Measurements from ENCODE around the gene CERS2. TPM values are rescaled to one million over a fixed set of nuclear protein-coding genes. Genes with fewer than 3 reads are reported as not detected.

The CERS2 gene
- total and polyA plus RNA-seq, 2 of the 13 experiments (the other 11 are each of a cell fraction or from before 2014, with no cell fraction given) = 269 to 298 TPM

DNA sequence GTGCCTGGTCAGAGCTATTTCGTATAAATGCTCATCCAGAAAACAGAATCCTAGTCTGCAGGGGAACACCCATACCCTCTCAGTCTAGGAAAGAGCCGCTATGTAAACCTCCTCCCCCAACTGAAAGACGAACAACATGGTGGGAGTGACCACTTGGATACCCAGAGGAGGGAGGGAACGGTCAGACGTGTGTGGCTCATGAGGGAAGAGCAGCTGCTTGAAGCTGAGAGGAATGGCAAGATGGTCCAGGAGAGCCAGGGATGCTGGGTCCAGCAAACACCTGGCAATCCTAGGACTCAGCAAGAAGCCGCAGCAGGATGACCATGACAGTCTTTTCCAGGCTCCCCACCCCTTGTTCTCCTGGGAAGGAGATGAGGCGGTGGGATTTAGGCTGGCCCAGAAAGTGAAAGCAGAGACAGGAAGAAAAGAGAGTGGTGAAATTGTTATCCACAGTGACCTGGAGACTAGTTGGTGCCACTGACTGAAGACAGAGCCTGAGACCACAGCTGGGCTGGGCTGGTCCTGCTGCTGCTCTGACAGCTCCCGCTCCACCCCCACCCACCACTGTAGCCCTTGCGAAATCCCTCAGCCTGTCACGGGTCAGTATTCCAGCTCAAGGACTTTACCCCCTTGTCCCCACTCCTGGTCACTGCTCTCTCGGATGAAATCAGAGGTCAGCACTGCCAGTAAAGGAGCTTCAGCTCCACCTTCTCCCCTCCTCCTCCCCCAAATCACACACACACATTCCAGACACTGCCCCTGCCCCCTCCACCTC is 3.6 kb downstream of the CERS2 start (continued):
- TF ChIP-seq, protein P1, sequence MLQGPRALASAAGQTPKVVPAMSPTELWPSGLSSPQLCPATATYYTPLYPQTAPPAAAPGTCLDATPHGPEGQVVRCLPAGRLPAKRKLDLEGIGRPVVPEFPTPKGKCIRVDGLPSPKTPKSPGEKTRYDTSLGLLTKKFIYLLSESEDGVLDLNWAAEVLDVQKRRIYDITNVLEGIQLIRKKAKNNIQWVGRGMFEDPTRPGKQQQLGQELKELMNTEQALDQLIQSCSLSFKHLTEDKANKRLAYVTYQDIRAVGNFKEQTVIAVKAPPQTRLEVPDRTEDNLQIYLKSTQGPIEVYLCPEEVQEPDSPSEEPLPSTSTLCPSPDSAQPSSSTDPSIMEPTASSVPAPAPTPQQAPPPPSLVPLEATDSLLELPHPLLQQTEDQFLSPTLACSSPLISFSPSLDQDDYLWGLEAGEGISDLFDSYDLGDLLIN (CRISPR knock-in tag; IDR thresholded peaks at IDR 0.05; ENCODE audit: borderline replicate concordance) = no peak
- TF ChIP-seq MYNN (CRISPR knock-in tag; IDR thresholded peaks at IDR 0.05; ENCODE audit: low read depth) = no peak
- TF ChIP-seq, protein P2, sequence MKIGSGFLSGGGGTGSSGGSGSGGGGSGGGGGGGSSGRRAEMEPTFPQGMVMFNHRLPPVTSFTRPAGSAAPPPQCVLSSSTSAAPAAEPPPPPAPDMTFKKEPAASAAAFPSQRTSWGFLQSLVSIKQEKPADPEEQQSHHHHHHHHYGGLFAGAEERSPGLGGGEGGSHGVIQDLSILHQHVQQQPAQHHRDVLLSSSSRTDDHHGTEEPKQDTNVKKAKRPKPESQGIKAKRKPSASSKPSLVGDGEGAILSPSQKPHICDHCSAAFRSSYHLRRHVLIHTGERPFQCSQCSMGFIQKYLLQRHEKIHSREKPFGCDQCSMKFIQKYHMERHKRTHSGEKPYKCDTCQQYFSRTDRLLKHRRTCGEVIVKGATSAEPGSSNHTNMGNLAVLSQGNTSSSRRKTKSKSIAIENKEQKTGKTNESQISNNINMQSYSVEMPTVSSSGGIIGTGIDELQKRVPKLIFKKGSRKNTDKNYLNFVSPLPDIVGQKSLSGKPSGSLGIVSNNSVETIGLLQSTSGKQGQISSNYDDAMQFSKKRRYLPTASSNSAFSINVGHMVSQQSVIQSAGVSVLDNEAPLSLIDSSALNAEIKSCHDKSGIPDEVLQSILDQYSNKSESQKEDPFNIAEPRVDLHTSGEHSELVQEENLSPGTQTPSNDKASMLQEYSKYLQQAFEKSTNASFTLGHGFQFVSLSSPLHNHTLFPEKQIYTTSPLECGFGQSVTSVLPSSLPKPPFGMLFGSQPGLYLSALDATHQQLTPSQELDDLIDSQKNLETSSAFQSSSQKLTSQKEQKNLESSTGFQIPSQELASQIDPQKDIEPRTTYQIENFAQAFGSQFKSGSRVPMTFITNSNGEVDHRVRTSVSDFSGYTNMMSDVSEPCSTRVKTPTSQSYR (CRISPR knock-in tag; IDR thresholded peaks at IDR 0.05; ENCODE audit: borderline replicate concordance) = peak; percentile 99
- TF ChIP-seq, protein P3, sequence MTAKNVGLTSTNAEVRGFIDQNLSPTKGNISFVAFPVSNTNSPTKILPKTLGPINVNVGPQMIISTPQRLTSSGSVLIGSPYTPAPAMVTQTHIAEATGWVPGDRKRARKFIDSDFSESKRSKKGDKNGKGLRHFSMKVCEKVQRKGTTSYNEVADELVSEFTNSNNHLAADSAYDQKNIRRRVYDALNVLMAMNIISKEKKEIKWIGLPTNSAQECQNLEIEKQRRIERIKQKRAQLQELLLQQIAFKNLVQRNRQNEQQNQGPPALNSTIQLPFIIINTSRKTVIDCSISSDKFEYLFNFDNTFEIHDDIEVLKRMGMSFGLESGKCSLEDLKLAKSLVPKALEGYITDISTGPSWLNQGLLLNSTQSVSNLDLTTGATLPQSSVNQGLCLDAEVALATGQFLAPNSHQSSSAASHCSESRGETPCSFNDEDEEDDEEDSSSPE (CRISPR knock-in tag; IDR thresholded peaks at IDR 0.05) = no peak
- TF ChIP-seq ARNT2 (CRISPR knock-in tag; IDR thresholded peaks at IDR 0.05; ENCODE audit: low read depth) = peak; percentile 77; the same call in 1 of the 2 replicates
- TF ChIP-seq, protein P4, sequence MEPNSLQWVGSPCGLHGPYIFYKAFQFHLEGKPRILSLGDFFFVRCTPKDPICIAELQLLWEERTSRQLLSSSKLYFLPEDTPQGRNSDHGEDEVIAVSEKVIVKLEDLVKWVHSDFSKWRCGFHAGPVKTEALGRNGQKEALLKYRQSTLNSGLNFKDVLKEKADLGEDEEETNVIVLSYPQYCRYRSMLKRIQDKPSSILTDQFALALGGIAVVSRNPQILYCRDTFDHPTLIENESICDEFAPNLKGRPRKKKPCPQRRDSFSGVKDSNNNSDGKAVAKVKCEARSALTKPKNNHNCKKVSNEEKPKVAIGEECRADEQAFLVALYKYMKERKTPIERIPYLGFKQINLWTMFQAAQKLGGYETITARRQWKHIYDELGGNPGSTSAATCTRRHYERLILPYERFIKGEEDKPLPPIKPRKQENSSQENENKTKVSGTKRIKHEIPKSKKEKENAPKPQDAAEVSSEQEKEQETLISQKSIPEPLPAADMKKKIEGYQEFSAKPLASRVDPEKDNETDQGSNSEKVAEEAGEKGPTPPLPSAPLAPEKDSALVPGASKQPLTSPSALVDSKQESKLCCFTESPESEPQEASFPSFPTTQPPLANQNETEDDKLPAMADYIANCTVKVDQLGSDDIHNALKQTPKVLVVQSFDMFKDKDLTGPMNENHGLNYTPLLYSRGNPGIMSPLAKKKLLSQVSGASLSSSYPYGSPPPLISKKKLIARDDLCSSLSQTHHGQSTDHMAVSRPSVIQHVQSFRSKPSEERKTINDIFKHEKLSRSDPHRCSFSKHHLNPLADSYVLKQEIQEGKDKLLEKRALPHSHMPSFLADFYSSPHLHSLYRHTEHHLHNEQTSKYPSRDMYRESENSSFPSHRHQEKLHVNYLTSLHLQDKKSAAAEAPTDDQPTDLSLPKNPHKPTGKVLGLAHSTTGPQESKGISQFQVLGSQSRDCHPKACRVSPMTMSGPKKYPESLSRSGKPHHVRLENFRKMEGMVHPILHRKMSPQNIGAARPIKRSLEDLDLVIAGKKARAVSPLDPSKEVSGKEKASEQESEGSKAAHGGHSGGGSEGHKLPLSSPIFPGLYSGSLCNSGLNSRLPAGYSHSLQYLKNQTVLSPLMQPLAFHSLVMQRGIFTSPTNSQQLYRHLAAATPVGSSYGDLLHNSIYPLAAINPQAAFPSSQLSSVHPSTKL (CRISPR knock-in tag; IDR thresholded peaks at IDR 0.05) = peak; percentile 93
- peak; percentile 90 for TF ChIP-seq ZMYM2 (CRISPR knock-in tag; IDR thresholded peaks at IDR 0.05)
- TF ChIP-seq, protein P5, sequence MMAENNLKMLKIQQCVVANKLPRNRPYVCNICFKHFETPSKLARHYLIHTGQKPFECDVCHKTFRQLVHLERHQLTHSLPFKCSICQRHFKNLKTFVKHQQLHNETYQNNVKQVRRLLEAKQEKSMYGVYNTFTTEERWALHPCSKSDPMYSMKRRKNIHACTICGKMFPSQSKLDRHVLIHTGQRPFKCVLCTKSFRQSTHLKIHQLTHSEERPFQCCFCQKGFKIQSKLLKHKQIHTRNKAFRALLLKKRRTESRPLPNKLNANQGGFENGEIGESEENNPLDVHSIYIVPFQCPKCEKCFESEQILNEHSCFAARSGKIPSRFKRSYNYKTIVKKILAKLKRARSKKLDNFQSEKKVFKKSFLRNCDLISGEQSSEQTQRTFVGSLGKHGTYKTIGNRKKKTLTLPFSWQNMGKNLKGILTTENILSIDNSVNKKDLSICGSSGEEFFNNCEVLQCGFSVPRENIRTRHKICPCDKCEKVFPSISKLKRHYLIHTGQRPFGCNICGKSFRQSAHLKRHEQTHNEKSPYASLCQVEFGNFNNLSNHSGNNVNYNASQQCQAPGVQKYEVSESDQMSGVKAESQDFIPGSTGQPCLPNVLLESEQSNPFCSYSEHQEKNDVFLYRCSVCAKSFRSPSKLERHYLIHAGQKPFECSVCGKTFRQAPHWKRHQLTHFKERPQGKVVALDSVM (CRISPR knock-in tag; IDR thresholded peaks at IDR 0.05) = 0 out of 2 replicates have a peak, but pooled peaks have one; percentile 25
- TF ChIP-seq FOXK1 (CRISPR knock-in tag; IDR thresholded peaks at IDR 0.05; ENCODE audit: borderline replicate concordance, low read depth) = peak; percentile 67; the same call in 1 of the 2 replicates
- peak; percentile 89 for TF ChIP-seq KDM1A (CRISPR knock-in tag; IDR thresholded peaks at IDR 0.05)
- no peak for TF ChIP-seq ZNF776 (CRISPR knock-in tag; IDR thresholded peaks at IDR 0.05)
- peak; percentile 37; the same call in 1 of the 2 replicates for TF ChIP-seq ERF (CRISPR knock-in tag; IDR thresholded peaks at IDR 0.05)
- TF ChIP-seq ZNF713 (CRISPR knock-in tag; IDR thresholded peaks at IDR 0.05) = peak; percentile 66; the same call in 1 of the 2 replicates
- peak; percentile 76 for TF ChIP-seq DPF2 (CRISPR knock-in tag; IDR thresholded peaks at IDR 0.05; ENCODE audit: borderline replicate concordance, low read depth)
- peak; percentile 75 for TF ChIP-seq FOXA3 (CRISPR knock-in tag; IDR thresholded peaks at IDR 0.05)
- 0 out of 2 replicates have a peak, but pooled peaks have one; percentile 29 for TF ChIP-seq ZNF652 (CRISPR knock-in tag; IDR thresholded peaks at IDR 0.05; ENCODE audit: borderline replicate concordance, low read depth)
- TF ChIP-seq SAFB2 (CRISPR knock-in tag; IDR thresholded peaks at IDR 0.05; ENCODE audit: borderline replicate concordance, low read depth) = peak; percentile 69; the same call in 1 of the 2 replicates
